ENCODE results near the gene BAZ2B.

The BAZ2B gene

GRCh38 chr2:159270744-159271379 lies 345.5 kb downstream of the BAZ2B start:
- DNase-seq (ENCODE audit: low read depth in 1 of 2, low spot score in 1 of 2) = no peak

Data from stimulated activated CD4-positive, alpha-beta T cell treated with anti-CD3 and anti-CD28 coated beads, Interleukin-15, amount 100 ng/mL, for 1 hour (primary cell).